Muscle of leg (tissue), 11 donors: ENCODE measurements around the gene MAP3K5. TPM values are rescaled to one million over a fixed set of nuclear protein-coding genes. Genes with fewer than 3 reads are reported as not detected.

Source experiments
- DNase-seq: peaks from one replicate; pipeline ENCODE4 v3.0.0; 2013
- H3K27ac ChIP-seq: one replicate; pipeline ENCODE4 v1.5.1; 2013; ENCODE audit warnings: mild to moderate bottlenecking, low read length, control low read depth
- H3K27me3 ChIP-seq: one replicate; pipeline ENCODE4 v1.6.1; 2013; ENCODE audit warnings: low read length; ENCODE audit not compliant: control insufficient read depth, insufficient read depth
- H3K36me3 ChIP-seq: one replicate; pipeline ENCODE4 v1.6.1; 2013; ENCODE audit warnings: low read length; ENCODE audit not compliant: control insufficient read depth, insufficient read depth
- H3K4me1 ChIP-seq: one replicate; pipeline ENCODE4 v1.6.1; 2013; ENCODE audit warnings: low read length; ENCODE audit not compliant: control insufficient read depth, insufficient read depth
- H3K4me3 ChIP-seq: one replicate; pipeline ENCODE4 v1.5.1; 2013; ENCODE audit warnings: low read length, control low read depth
- H3K9me3 ChIP-seq: replicated peaks from 2 replicates; pipeline ENCODE4 v1.6.1; 2013; ENCODE audit warnings: low read depth, low read length; ENCODE audit not compliant: control insufficient read depth
- WGBS: methylation state at CpG from one replicate; pipeline ENCODE4 v1.1.5; 2013; ENCODE audit warnings: missing lambda C conversion rate; ENCODE audit not compliant: insufficient coverage; 5-methylcytosine and 5-hydroxymethylcytosine counted together
- polyA plus RNA-seq, 8 donors: library from polyadenylated mRNA; unstranded; fragments of 120-200 nt; gene quantifications; one replicate each; pipeline versions ENCODE4 v1.2.1 to v1.2.3, GENCODE V29; 2013; ENCODE audit warnings: inconsistent platforms in 1 of 8, low replicate concordance in 1 of 8; ENCODE audit not compliant: insufficient read length in 8 of 8, insufficient read depth in 1 of 8
- total RNA-seq: library from RNA; stranded (reverse); fragments of 120-200 nt; gene quantifications from one replicate; pipeline ENCODE4 v1.2.4, GENCODE V29; 2013

The MAP3K5 gene
- total and polyA plus RNA-seq, 9 donors, result 1.6 to 3.3 (median 2.1) TPM

- DNase-seq, result no peak
- WGBS, result 33% methylated on average over 6 of the region's 14 CpGs
- no peak overlapping the region for H3K4me3 ChIP-seq
- H3K27ac ChIP-seq, result no peak overlapping the region
- no peaks in the 10 kb centered on the region for H3K9me3 ChIP-seq
- H3K27me3 ChIP-seq, result peaks cover 35% of the 10 kb centered on the region
- H3K4me1 ChIP-seq, result peaks cover 11% of the 10 kb centered on the region
- H3K36me3 ChIP-seq, result no peaks in the 10 kb centered on the region
These were observed 243.5 kb downstream of the MAP3K5 start for GRCh38 chr6:136548582-136549299.

DNA sequence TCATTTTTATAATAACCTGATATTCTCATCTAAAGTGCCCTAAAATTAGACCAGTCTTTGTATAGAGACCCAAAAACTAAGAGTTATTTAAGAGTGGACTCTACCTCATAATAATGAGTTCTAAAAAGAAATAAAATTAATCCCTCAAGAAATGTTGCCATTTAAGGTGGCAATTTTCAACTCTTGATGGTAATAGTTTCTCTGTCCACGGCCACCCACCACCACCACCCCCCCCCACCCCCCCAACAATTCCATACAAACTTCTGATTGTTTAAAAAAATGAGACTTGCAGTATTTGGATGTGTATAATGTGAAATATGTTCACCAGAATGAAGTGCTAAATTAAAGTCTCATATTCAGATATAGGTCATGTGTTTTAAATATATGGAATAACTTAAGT, 244.4 kb downstream of the MAP3K5 start:
- H3K27ac ChIP-seq, result no peak overlapping the region
- WGBS, result no CpG with 5 or more reads among the region's 1 CpG
- H3K27me3 ChIP-seq, result peaks cover 31% of the 10 kb centered on the region
- H3K9me3 ChIP-seq, result no peaks in the 10 kb centered on the region
- H3K4me1 ChIP-seq, result peaks cover 11% of the 10 kb centered on the region
- DNase-seq, result no peak
- no peak overlapping the region for H3K4me3 ChIP-seq
- H3K36me3 ChIP-seq, result no peaks in the 10 kb centered on the region

GRCh38 chr6:136547336-136547735, 244.9 kb downstream of the MAP3K5 start:
- Histone ChIP-seq H3K9me3 (no peaks in the 10 kb centered on the region), H3K36me3 (no peaks in the 10 kb centered on the region), H3K27ac (no peak overlapping the region), H3K27me3 (peaks cover 31% of the 10 kb centered on the region), H3K4me1 (peaks cover 11% of the 10 kb centered on the region), H3K4me3 (no peak overlapping the region)
- peak; percentile 58 for DNase-seq
- no CpG with 5 or more reads among the region's 4 CpGs for WGBS

GRCh38 chr6:136546331-136546730, 245.9 kb downstream of the MAP3K5 start:
- Histone ChIP-seq H3K36me3 (no peaks in the 10 kb centered on the region), H3K9me3 (no peaks in the 10 kb centered on the region), H3K4me3 (no peak overlapping the region), H3K4me1 (peaks cover 11% of the 10 kb centered on the region), H3K27ac (no peak overlapping the region), H3K27me3 (peaks cover 29% of the 10 kb centered on the region)
- no peak for DNase-seq
- WGBS, result no CpG with 5 or more reads among the region's 1 CpG

DNA sequence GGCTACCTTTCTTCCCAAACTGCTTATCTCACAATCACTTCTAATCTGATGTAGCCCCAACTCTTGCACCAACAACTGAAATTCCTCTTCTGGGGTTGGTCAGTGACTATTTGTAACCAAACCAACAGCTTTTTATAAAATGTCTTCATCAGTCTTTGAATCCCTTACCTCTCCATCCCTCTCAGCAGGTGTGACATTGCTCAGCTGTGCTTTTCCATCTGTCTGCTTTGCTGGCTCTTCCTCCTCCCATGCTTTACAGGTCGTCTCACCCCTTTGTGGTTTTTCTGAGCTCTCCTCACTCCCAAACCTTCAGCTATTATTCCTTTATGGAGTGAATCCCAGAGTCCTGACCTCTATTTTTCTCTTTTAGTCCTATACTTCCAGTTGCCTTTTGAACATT, 248.0 kb downstream of the MAP3K5 start:
- Histone ChIP-seq H3K4me3 (no peak overlapping the region), H3K4me1 (peaks cover 1% of the 10 kb centered on the region), H3K27ac (no peak overlapping the region), H3K27me3 (peaks cover 11% of the 10 kb centered on the region), H3K9me3 (no peaks in the 10 kb centered on the region), H3K36me3 (no peaks in the 10 kb centered on the region)
- DNase-seq, result no peak
- WGBS, result 7% methylated on average over 1 of the region's 1 CpG

DNA sequence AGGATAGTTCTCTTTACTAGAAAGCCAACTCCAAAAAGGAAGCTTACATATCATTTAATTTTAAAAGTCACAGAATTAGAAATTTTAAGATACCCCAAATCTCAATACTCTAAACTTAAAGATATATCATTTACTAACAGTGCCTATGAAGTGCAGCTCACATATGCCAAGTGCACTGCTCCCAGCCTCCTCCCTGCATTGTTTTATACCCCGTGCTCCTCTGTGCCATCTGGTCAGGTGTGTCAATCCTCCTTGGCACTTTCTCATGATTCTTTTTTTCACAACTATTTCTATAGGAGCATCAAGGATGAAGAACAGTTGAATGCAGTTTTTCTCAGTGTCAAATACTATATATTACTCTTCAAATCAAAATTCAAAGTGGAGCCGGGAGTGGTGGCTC, 250.9 kb downstream of the MAP3K5 start:
- no peaks in the 10 kb centered on the region for H3K36me3 ChIP-seq

DNA sequence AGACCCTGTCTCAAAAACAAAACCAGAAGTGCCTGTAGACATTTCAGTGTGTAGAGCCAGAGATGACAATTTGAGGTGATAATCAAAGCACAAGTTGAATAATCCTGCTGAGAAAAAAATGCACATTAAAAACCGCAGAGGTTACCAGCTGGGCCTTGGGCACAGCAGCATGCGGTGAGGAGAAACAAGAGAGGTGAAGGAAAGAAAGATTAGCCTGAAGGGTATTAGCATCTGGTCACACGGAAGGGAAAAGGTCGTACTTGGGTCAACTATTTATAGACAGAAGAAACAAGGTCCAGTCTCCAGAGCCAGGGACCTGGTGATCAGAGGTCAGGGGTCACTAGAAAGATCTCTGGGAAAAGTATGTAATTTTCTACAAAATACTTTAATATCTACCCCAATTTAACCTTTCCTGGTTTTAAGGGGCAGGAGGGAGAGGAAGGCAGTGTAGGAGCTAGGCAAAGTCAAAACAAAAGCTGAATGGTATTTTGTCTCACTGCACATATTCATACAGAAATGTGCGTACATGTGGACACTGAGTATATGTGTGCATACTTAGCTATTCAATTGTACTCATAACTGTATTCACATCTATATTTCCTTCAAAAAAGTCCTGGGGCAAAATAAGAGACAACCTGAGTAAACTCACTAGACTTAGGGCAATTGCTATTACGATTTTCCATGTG, 252.2 kb downstream of the MAP3K5 start:
- WGBS, result 26% methylated on average over 2 of the region's 6 CpGs
- Histone ChIP-seq H3K27me3 (peaks cover 6% of the 10 kb centered on the region), H3K4me1 (no peaks in the 10 kb centered on the region)

More for the DNA sequence above, 250.9 kb downstream of the MAP3K5 start:
- Histone ChIP-seq H3K4me3 (no peak overlapping the region), H3K27me3 (peaks cover 7% of the 10 kb centered on the region), H3K9me3 (no peaks in the 10 kb centered on the region), H3K4me1 (no peaks in the 10 kb centered on the region), H3K27ac (no peak overlapping the region)
- 100% methylated on average over 1 of the region's 2 CpGs for WGBS
- DNase-seq, result no peak

DNA sequence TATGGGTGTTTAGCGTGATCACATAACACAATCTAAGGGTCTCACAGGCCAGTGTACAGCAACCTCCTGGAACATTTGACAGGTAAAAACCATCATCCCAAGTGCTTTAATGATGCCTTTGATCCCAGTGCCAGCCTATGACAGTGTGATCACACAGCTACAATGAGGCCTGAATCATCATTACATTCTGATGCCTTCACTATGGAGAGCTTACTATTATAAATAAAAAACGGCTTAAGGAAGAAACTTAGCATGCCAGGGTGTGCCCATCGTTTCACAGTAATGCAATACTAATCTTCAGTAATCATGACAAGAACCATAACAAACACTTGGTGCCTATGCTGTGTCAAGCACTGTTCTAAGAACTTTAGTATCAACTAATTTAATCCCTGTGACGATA, 253.4 kb downstream of the MAP3K5 start:
- no peak overlapping the region for H3K4me3 ChIP-seq
- H3K36me3 ChIP-seq, result no peaks in the 10 kb centered on the region
- WGBS, result 100% methylated on average over 1 of the region's 4 CpGs

More for the DNA sequence above, 252.2 kb downstream of the MAP3K5 start:
- no peak overlapping the region for H3K4me3 ChIP-seq
- no peak for DNase-seq
- H3K27ac ChIP-seq, result no peak overlapping the region
- no peaks in the 10 kb centered on the region for H3K36me3 ChIP-seq
- no peaks in the 10 kb centered on the region for H3K9me3 ChIP-seq

GRCh38 chr6:136535880-136536650, 256.2 kb downstream of the MAP3K5 start:
- H3K4me1 ChIP-seq, result no peaks in the 10 kb centered on the region
- no peak overlapping the region for H3K4me3 ChIP-seq
- no peak for DNase-seq
- no peak overlapping the region for H3K27ac ChIP-seq
- WGBS, result no CpG with 5 or more reads among the region's 8 CpGs
- no peaks in the 10 kb centered on the region for H3K9me3 ChIP-seq
- no peaks in the 10 kb centered on the region for H3K36me3 ChIP-seq
- no peaks in the 10 kb centered on the region for H3K27me3 ChIP-seq

More for the DNA sequence above, 253.4 kb downstream of the MAP3K5 start:
- H3K9me3 ChIP-seq, result no peaks in the 10 kb centered on the region
- H3K4me1 ChIP-seq, result no peaks in the 10 kb centered on the region
- peaks cover 2% of the 10 kb centered on the region for H3K27me3 ChIP-seq
- DNase-seq, result no peak
- no peak overlapping the region for H3K27ac ChIP-seq
